ENCODE measurements around the gene DEPP1.

The DEPP1 gene

GRCh38 chr10:44992732-44993225, 14.2 kb upstream of the DEPP1 start:
- peaks cover 37% of the 10 kb centered on the region for H3K36me3 ChIP-seq (ENCODE audit: insufficient read depth, insufficient read length, low read length)
- H3K4me1 ChIP-seq (ENCODE audit: insufficient read depth, insufficient read length), result peaks cover 25% of the 10 kb centered on the region
- no peak for DNase-seq (ENCODE audit: low read depth, low spot score)
- TF ChIP-seq YY1 (IDR thresholded peaks at IDR 0.05; ENCODE audit: insufficient read depth, insufficient read length) (no peak), ZNF274 (IDR thresholded peaks at IDR 0.05; ENCODE audit: low read depth, low read length) (no peak), SUZ12 (IDR thresholded peaks at IDR 0.05; ENCODE audit: extremely low read depth, insufficient read depth, insufficient read length) (no peak)
- H3K27me3 ChIP-seq (ENCODE audit: insufficient read depth, insufficient read length), result no peaks in the 10 kb centered on the region
- no peak overlapping the region for H3K4me3 ChIP-seq (ENCODE audit: insufficient read length, low read depth)
- no peaks in the 10 kb centered on the region for H3K9me3 ChIP-seq (ENCODE audit: insufficient read depth, low read length)
- H3K9ac ChIP-seq (ENCODE audit: insufficient read length, low read depth), result no peak overlapping the region

GRCh38 chr10:44992070-44992731, 13.6 kb upstream of the DEPP1 start:
- peaks cover 26% of the 10 kb centered on the region for H3K4me1 ChIP-seq (ENCODE audit: insufficient read depth, insufficient read length)

GRCh38 chr10:44991571-44991970, 13.0 kb upstream of the DEPP1 start:
- peaks cover 27% of the 10 kb centered on the region for H3K4me1 ChIP-seq (ENCODE audit: insufficient read depth, insufficient read length)
- no peaks in the 10 kb centered on the region for H3K9me3 ChIP-seq (ENCODE audit: insufficient read depth, low read length)
- peaks cover 37% of the 10 kb centered on the region for H3K36me3 ChIP-seq (ENCODE audit: insufficient read depth, insufficient read length, low read length)
- no peak for DNase-seq (ENCODE audit: low read depth, low spot score)
- H3K27me3 ChIP-seq (ENCODE audit: insufficient read depth, insufficient read length), result no peaks in the 10 kb centered on the region
- H3K4me3 ChIP-seq (ENCODE audit: insufficient read length, low read depth), result no peak overlapping the region
- H3K9ac ChIP-seq (ENCODE audit: insufficient read length, low read depth), result no peak overlapping the region
- TF ChIP-seq YY1 (IDR thresholded peaks at IDR 0.05; ENCODE audit: insufficient read depth, insufficient read length) (no peak), SUZ12 (IDR thresholded peaks at IDR 0.05; ENCODE audit: extremely low read depth, insufficient read depth, insufficient read length) (no peak), ZNF274 (IDR thresholded peaks at IDR 0.05; ENCODE audit: low read depth, low read length) (no peak)

More at GRCh38 chr10:44992070-44992731, 13.6 kb upstream of the DEPP1 start:
- no peaks in the 10 kb centered on the region for H3K27me3 ChIP-seq (ENCODE audit: insufficient read depth, insufficient read length)
- peaks cover 37% of the 10 kb centered on the region for H3K36me3 ChIP-seq (ENCODE audit: insufficient read depth, insufficient read length, low read length)
- H3K4me3 ChIP-seq (ENCODE audit: insufficient read length, low read depth), result no peak overlapping the region
- no peak for DNase-seq (ENCODE audit: low read depth, low spot score)
- no peak overlapping the region for H3K9ac ChIP-seq (ENCODE audit: insufficient read length, low read depth)
- no peaks in the 10 kb centered on the region for H3K9me3 ChIP-seq (ENCODE audit: insufficient read depth, low read length)
- TF ChIP-seq YY1 (IDR thresholded peaks at IDR 0.05; ENCODE audit: insufficient read depth, insufficient read length) (no peak), SUZ12 (IDR thresholded peaks at IDR 0.05; ENCODE audit: extremely low read depth, insufficient read depth, insufficient read length) (no peak), ZNF274 (IDR thresholded peaks at IDR 0.05; ENCODE audit: low read depth, low read length) (no peak)

- peak overlapping the region; percentile 47 for H3K9ac ChIP-seq (ENCODE audit: insufficient read length, low read depth)
- TF ChIP-seq SUZ12 (IDR thresholded peaks at IDR 0.05; ENCODE audit: extremely low read depth, insufficient read depth, insufficient read length) (no peak), YY1 (IDR thresholded peaks at IDR 0.05; ENCODE audit: insufficient read depth, insufficient read length) (no peak), ZNF274 (IDR thresholded peaks at IDR 0.05; ENCODE audit: low read depth, low read length) (no peak)
- DNase-seq (ENCODE audit: low read depth, low spot score), result no peak
- H3K36me3 ChIP-seq (ENCODE audit: insufficient read depth, insufficient read length, low read length), result peaks cover 37% of the 10 kb centered on the region
- H3K9me3 ChIP-seq (ENCODE audit: insufficient read depth, low read length), result no peaks in the 10 kb centered on the region
- no peaks in the 10 kb centered on the region for H3K27me3 ChIP-seq (ENCODE audit: insufficient read depth, insufficient read length)
- H3K4me1 ChIP-seq (ENCODE audit: insufficient read depth, insufficient read length), result peaks cover 27% of the 10 kb centered on the region
- H3K4me3 ChIP-seq (ENCODE audit: insufficient read length, low read depth), result no peak overlapping the region
Observed at GRCh38 chr10:44990965-44991364, 12.4 kb upstream of the DEPP1 start.

- Histone ChIP-seq H3K4me1 (ENCODE audit: insufficient read depth, insufficient read length) (peaks cover 27% of the 10 kb centered on the region), H3K4me3 (ENCODE audit: insufficient read length, low read depth) (no peak overlapping the region), H3K9ac (ENCODE audit: insufficient read length, low read depth) (peak overlapping the region; percentile 47), H3K36me3 (ENCODE audit: insufficient read depth, insufficient read length, low read length) (peaks cover 35% of the 10 kb centered on the region), H3K9me3 (ENCODE audit: insufficient read depth, low read length) (no peaks in the 10 kb centered on the region), H3K27me3 (ENCODE audit: insufficient read depth, insufficient read length) (no peaks in the 10 kb centered on the region)
- TF ChIP-seq ZNF274 (IDR thresholded peaks at IDR 0.05; ENCODE audit: low read depth, low read length) (no peak), YY1 (IDR thresholded peaks at IDR 0.05; ENCODE audit: insufficient read depth, insufficient read length) (no peak), SUZ12 (IDR thresholded peaks at IDR 0.05; ENCODE audit: extremely low read depth, insufficient read depth, insufficient read length) (no peak)
- DNase-seq (ENCODE audit: low read depth, low spot score), result no peak
Observed at GRCh38 chr10:44990302-44990655, 11.7 kb upstream of the DEPP1 start.

- no peak overlapping the region for H3K4me3 ChIP-seq (ENCODE audit: insufficient read length, low read depth)
- H3K4me1 ChIP-seq (ENCODE audit: insufficient read depth, insufficient read length), result peaks cover 28% of the 10 kb centered on the region
- no peak overlapping the region for H3K9ac ChIP-seq (ENCODE audit: insufficient read length, low read depth)
- DNase-seq (ENCODE audit: low read depth, low spot score), result no peak
- no peaks in the 10 kb centered on the region for H3K9me3 ChIP-seq (ENCODE audit: insufficient read depth, low read length)
- H3K27me3 ChIP-seq (ENCODE audit: insufficient read depth, insufficient read length), result no peaks in the 10 kb centered on the region
- H3K36me3 ChIP-seq (ENCODE audit: insufficient read depth, insufficient read length, low read length), result peaks cover 34% of the 10 kb centered on the region
- TF ChIP-seq YY1 (IDR thresholded peaks at IDR 0.05; ENCODE audit: insufficient read depth, insufficient read length), result no peak
- TF ChIP-seq ZNF274 (IDR thresholded peaks at IDR 0.05; ENCODE audit: low read depth, low read length), result no peak
Observed at GRCh38 chr10:44989597-44990301, 11.1 kb upstream of the DEPP1 start.

- Histone ChIP-seq H3K4me3 (ENCODE audit: insufficient read length, low read depth) (no peak overlapping the region), H3K36me3 (ENCODE audit: insufficient read depth, insufficient read length, low read length) (peaks cover 38% of the 10 kb centered on the region), H3K9me3 (ENCODE audit: insufficient read depth, low read length) (no peaks in the 10 kb centered on the region), H3K9ac (ENCODE audit: insufficient read length, low read depth) (no peak overlapping the region), H3K4me1 (ENCODE audit: insufficient read depth, insufficient read length) (peaks cover 29% of the 10 kb centered on the region), H3K27me3 (ENCODE audit: insufficient read depth, insufficient read length) (no peaks in the 10 kb centered on the region)
- no peak for DNase-seq (ENCODE audit: low read depth, low spot score)
- TF ChIP-seq ZNF274 (IDR thresholded peaks at IDR 0.05; ENCODE audit: low read depth, low read length) (no peak), YY1 (IDR thresholded peaks at IDR 0.05; ENCODE audit: insufficient read depth, insufficient read length) (no peak), SUZ12 (IDR thresholded peaks at IDR 0.05; ENCODE audit: extremely low read depth, insufficient read depth, insufficient read length) (no peak)
Observed at GRCh38 chr10:44988957-44989585, 10.5 kb upstream of the DEPP1 start.

Measured in NT2/D1 (cell line).